Regular cardiac myocyte (primary cell): Measurements from ENCODE around the gene BLMH. TPM values are rescaled to one million over a fixed set of nuclear protein-coding genes. Genes with fewer than 3 reads are reported as not detected.

Experiments used
- total RNA-seq: library from RNA; depleted of rRNA; stranded (reverse); fragments of >200 nt; gene quantifications from 2 replicates; pipeline ENCODE4 v1.2.3, GENCODE V29; 2014

BLMH gene, protein sequence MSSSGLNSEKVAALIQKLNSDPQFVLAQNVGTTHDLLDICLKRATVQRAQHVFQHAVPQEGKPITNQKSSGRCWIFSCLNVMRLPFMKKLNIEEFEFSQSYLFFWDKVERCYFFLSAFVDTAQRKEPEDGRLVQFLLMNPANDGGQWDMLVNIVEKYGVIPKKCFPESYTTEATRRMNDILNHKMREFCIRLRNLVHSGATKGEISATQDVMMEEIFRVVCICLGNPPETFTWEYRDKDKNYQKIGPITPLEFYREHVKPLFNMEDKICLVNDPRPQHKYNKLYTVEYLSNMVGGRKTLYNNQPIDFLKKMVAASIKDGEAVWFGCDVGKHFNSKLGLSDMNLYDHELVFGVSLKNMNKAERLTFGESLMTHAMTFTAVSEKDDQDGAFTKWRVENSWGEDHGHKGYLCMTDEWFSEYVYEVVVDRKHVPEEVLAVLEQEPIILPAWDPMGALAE
- 31.6 and 33.0 TPM in 2 replicates for total RNA-seq

DNA sequence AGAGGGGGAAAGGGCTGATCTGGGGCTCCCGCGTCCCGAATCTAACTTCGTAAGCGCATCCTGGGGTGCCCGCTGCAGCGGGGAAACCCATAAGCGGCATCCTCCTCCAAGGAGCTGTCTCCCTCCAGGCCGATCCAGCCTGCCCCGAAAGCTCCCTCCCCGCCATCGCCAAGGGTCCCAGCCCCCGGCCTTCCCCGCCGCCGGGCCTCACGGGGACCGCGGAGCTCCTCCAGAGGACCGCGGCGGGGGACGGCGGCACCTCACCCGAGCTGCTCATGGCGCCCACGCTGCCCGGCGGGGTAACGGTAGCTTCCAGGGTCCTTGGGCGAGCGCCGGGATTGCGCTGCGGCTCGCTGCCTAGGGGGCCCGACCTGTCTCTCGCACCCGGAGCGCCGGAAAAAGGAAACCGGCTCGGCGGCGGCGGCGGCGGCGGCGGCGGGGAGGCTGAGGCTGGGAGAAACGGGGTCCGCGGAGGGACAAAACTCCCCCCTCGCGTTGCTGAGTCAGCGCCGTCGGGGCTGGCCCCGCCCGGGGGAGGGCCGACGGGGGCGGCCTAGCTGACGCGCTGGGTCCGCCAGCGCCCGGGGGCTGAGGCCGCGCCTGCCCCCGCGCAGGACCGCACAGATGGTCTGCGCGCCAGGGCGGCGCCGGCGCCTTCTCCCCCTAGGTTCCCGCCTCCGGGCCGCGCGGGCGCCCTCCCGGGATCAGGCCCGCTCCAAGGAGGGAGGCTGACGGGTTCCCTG, at the start of gene BLMH:
TSS of gene BLMH (minus strand) at position 402 of the 743 bp plus-strand sequence. CDS start at position 277, 125 bp downstream.

DNA sequence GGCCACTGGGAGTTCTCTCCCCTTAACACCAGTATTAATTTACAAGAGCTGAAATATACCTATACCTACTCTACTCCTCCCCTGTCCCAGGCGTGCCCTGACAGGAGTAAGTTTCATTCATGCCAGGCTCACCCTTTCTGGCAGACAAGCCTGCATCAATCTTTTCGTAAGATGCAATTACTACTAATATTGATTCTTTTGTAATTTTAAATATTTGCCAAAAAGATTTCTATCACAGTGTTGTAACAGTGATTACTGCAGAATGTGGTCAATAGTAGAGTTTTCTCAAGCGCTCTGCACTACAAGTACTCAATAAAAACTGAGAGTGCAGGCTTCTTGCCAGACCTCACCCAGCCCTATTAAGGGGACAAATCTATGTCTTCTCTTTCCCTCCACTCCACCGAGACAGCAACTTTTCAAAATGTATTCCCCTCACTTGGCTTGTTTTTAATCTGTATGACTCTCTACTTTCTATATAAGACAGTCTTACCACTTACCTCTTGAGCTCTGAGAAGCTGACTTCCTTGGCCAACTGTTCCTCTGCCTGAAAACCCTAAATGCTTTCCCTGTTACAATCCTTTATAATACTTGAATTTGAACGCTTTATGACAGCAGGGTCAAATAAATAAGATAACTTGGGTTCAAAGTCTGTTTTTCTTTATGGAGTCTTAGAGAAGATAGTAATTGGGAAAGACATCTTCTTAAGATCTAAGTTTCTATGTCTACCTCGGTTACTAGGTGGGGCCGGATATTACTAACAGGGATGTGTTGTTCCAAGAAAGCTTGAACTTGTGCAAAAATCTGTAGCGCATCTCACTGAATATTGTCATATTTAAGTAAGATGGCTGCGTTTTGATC, 42.0 kb upstream of the BLMH start, which contains the start of gene TMIGD1:
TSS of gene TMIGD1 (minus strand) at position 555 of the 858 bp plus-strand sequence. CDS start 1,924 bp downstream, outside the sequence.

DNA sequence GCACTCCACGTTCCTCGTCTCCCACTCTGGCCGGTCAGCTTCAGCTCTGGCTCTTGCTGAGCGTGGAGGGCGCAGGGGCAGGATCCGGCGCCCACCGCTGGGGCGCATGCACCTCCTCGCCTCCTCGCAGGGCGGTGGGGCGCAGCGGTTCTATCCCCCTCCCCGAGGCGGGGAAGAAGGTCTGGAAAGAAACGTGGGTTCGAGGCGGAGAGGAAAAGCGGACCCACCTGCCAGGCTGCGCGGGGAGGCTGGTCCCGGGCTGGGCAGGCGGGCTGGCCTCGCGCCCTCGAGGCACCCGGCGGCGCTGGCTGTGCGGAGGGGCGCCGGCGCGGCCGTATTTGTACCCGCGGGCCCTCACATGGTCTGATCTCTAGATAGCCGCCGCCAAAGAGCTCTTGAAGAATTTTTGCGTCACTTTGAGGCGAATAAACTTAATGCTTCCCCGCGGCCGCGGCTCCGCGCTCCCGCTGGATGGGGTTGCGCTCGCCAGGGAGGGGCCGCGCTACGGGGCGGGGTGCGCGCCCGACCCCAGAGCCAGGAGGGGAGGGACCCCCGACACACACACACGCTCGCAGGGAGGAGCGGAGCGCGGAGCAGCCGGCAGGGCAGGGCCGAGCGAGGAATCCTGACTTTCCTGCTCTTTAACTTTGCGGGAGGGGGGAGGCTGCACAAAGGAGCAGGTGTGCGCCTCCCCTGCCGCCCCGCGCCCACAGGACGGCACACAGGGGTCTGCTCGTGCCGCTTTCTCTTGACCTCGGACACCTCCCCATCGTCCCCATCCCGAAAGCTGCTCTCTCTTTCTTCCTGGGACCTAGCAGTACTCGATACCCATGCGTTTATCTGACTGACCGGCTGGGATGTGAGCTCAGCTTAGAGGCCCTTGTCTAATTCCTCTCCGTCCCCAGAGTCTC, 56.1 kb downstream of the BLMH start, which contains the start of gene SLC6A4:
TSS of gene SLC6A4 (minus strand) at position 312 of the 911 bp plus-strand sequence. CDS start 13,739 bp downstream, outside the sequence.

Other genes starting within 250 kb of the BLMH start
- gene NSRP1, start 175.1 kb downstream of the BLMH start, total RNA-seq: 10.5 and 11.8 TPM in 2 replicates
- gene SLC6A4, start 56.2 kb downstream of the BLMH start, total RNA-seq: 0.77 and 11.6 TPM in 2 replicates
- gene TMIGD1, start 42.1 kb upstream of the BLMH start, total RNA-seq: not detected in 2 replicates
- 81.7 and 219 TPM in 2 replicates for gene CPD, start 87.0 kb upstream of the BLMH start, total RNA-seq
- gene GOSR1, start 185.5 kb upstream of the BLMH start, total RNA-seq: 39.2 and 39.9 TPM in 2 replicates